Medulla oblongata (tissue), 1 donor: ENCODE results near the gene SH3PXD2A.

Experiments
- DNase-seq: peaks from one replicate; pipeline ENCODE4 v3.0.0-alpha.2; 2015; ENCODE audit errors: extremely low spot score

SH3PXD2A gene

GRCh38 chr10:103562383-103562782 lies 293.0 kb downstream of the SH3PXD2A start:
- no peak for DNase-seq

GRCh38 chr10:103560886-103561285 lies 294.5 kb downstream of the SH3PXD2A start:
- no peak for DNase-seq

- no peak for DNase-seq
Measured at GRCh38 chr10:103559776-103560175, 295.6 kb downstream of the SH3PXD2A start.

- no peak for DNase-seq
Measured at GRCh38 chr10:103558911-103559310, 296.5 kb downstream of the SH3PXD2A start.

GRCh38 chr10:103557455-103557854 lies 297.9 kb downstream of the SH3PXD2A start:
- no peak for DNase-seq

GRCh38 chr10:103556383-103557007 lies 298.9 kb downstream of the SH3PXD2A start:
- DNase-seq: peak; percentile 48

GRCh38 chr10:103555712-103556111 lies 299.7 kb downstream of the SH3PXD2A start:
- no peak for DNase-seq

GRCh38 chr10:103555325-103555649 lies 300.1 kb downstream of the SH3PXD2A start:
- DNase-seq: no peak

GRCh38 chr10:103554488-103555324 lies 300.7 kb downstream of the SH3PXD2A start:
- DNase-seq: no peak

GRCh38 chr10:103553743-103554487 lies 301.5 kb downstream of the SH3PXD2A start:
- no peak for DNase-seq

GRCh38 chr10:103552856-103553742 lies 302.3 kb downstream of the SH3PXD2A start:
- no peak for DNase-seq

- DNase-seq: peak; percentile 42
Measured at GRCh38 chr10:103551619-103552602, 303.5 kb downstream of the SH3PXD2A start.

GRCh38 chr10:103550229-103550628 lies 305.1 kb downstream of the SH3PXD2A start:
- no peak for DNase-seq

- no peak for DNase-seq
Measured at GRCh38 chr10:103549349-103549685, 306.1 kb downstream of the SH3PXD2A start.

GRCh38 chr10:103548581-103549348 lies 306.6 kb downstream of the SH3PXD2A start:
- DNase-seq: no peak

- DNase-seq: no peak
Measured at GRCh38 chr10:103548006-103548405, 307.4 kb downstream of the SH3PXD2A start.

- no peak for DNase-seq
Measured at GRCh38 chr10:103547391-103547946, 307.9 kb downstream of the SH3PXD2A start.

- no peak for DNase-seq
Measured at GRCh38 chr10:103546401-103546800, 309.0 kb downstream of the SH3PXD2A start.

GRCh38 chr10:103545771-103546281 lies 309.6 kb downstream of the SH3PXD2A start:
- no peak for DNase-seq
